ENCODE data around the gene XAB2.

Gene XAB2

GRCh38 chr19:7597689-7598088 lies 31.7 kb downstream of the XAB2 start:
- no peak overlapping the region for H3K4me3 ChIP-seq (ENCODE audit: low read length)
- DNase-seq (ENCODE audit: low read depth), result peak; percentile 46
- no peak for TF ChIP-seq CTCF (IDR thresholded peaks at IDR 0.05; ENCODE audit: insufficient read depth, low read depth, low read length, missing control alignments)

- DNase-seq (ENCODE audit: low read depth), result no peak
- TF ChIP-seq CTCF (IDR thresholded peaks at IDR 0.05; ENCODE audit: insufficient read depth, low read depth, low read length, missing control alignments), result no peak
- H3K4me3 ChIP-seq (ENCODE audit: low read length), result peak overlapping the region; percentile 64
These were observed 33.0 kb downstream of the XAB2 start for GRCh38 chr19:7596211-7596937.

- no peak for TF ChIP-seq CTCF (IDR thresholded peaks at IDR 0.05; ENCODE audit: insufficient read depth, low read depth, low read length, missing control alignments)
- peak; percentile 69 for DNase-seq (ENCODE audit: low read depth)
- peak within 1 kb of the TSS; percentile 64 for H3K4me3 ChIP-seq (ENCODE audit: low read length)
These were observed 33.7 kb downstream of the XAB2 start, which contains the start of gene CAMSAP3 for GRCh38 chr19:7595466-7596133. Gene CAMSAP3, plus strand, starts transcription at chr19:7595863. Its CDS starts 140 bp downstream, at chr19:7596003.

DNA sequence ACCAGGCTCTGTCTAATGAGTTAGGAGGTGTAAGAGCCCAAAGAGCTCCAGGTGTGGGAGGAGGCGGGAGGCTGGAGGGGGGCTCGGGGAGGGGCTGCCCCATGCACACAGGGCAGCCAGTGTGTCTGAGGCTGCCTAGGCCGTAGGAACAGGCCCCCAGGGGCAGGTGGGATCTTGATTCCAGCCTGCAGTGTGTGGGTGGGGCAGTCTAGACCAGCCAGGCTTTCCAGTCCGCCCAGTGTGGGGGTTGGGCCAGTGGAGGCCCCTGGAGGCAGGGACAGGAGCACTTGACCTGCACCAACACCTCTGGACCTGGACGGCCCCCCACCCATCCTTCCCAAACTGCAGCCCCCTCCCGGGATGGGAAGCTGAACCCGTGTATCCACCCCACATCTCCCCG lies 39.1 kb downstream of the XAB2 start:
- no peak for TF ChIP-seq CTCF (IDR thresholded peaks at IDR 0.05; ENCODE audit: insufficient read depth, low read depth, low read length, missing control alignments)
- peak; percentile 60 for DNase-seq (ENCODE audit: low read depth)
- no peak overlapping the region for H3K4me3 ChIP-seq (ENCODE audit: low read length)

- no peak for TF ChIP-seq CTCF (IDR thresholded peaks at IDR 0.05; ENCODE audit: insufficient read depth, low read depth, low read length, missing control alignments)
- no peak for DNase-seq (ENCODE audit: low read depth)
- no peak overlapping the region for H3K4me3 ChIP-seq (ENCODE audit: low read length)
These were observed 39.5 kb downstream of the XAB2 start for GRCh38 chr19:7589822-7590221.

DNA sequence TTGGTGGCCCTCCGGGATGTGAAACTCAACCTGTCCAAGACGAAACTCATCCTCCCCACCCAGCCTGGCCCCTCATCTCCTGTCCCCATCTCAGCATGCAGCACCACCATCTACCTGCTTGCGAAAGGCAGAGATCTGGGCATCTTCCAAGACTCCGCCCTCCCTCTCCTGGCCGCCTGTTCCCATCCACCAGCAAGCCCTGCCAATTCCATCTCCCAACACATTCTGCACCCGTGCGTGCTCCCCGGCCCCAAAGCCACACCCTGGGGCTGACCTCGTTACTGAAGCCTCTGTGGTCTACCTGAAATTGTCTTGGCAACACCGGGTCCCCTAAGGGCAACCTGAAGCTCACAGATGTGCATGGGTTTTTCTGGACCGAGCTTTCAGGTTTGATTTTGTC lies 46.9 kb downstream of the XAB2 start:
- no peak for TF ChIP-seq CTCF (IDR thresholded peaks at IDR 0.05; ENCODE audit: insufficient read depth, low read depth, low read length, missing control alignments)
- H3K4me3 ChIP-seq (ENCODE audit: low read length), result no peak overlapping the region
- no peak for DNase-seq (ENCODE audit: low read depth)

Data from epithelial cell of esophagus (primary cell).